ENCODE measurements around the gene UBTD1.

UBTD1 gene

DNA sequence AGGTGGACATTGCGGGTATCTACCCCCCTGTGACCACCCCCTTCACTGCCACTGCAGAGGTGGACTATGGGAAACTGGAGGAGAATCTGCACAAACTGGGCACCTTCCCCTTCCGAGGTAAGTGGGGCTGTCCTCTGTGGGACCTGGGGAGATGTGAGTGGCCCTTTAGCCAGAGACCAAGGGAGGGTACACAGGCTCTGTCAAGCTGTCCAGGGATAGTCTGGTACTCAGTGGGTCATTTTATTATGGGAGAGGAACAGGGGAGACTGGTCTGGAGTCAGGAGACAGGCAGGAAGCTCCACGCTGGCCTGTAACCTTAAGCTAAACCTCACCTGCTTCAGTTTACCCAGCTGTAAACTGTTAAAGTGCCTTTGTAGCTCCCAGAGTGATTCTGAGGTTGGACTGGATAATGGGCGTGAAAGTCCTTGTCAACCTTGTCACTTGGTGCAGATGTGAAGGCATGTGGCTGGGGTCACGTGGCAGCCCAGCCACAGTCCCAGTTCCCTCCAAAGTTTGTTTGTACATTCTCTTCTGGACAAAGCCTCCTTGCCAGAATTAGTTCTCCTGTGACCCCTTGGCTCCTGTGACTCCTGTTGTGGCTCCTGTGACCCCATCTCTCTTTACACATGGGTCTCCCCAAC, 86.2 kb downstream of the UBTD1 start:
- no peak for DNase-seq (ENCODE audit: low spot score)

DNA sequence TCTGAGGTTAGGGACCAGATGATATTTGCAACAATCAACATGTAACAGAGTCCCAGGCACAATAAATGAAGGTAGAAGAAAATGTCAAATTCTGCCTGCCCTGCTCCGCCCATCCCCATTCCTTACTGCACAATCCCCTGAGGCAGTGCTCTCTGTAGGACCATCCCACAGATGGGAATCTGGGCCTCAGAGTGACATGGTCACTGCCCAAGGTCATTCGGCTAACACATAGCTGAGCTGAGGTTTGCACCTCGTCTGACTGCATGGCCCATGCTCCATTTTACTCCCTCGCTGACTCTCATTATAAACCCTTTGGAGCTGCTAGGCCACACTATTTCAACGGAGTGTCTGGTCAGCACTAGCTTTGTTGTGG, 86.7 kb downstream of the UBTD1 start:
- no peak for DNase-seq (ENCODE audit: low spot score)

DNA sequence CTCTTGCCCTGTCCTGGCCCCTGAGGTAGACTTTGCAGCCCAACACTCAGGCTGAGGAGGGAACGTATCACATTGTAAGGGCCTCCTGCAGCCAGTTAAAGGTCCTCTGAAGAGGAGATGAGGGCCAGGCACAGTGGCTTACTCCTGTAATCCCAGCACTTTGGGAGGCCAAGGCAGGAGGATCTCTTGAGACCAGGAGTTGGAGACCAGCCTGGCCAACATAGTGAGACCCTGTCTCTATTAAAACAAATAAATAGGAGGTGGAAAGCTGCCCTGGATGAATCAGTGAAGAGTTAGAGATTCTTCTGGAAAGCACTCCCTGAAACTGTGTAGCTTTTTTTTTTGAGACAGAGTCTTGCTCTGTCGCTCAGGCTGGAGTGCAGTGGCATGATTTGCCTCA, 88.5 kb downstream of the UBTD1 start:
- DNase-seq (ENCODE audit: low spot score), result no peak

DNA sequence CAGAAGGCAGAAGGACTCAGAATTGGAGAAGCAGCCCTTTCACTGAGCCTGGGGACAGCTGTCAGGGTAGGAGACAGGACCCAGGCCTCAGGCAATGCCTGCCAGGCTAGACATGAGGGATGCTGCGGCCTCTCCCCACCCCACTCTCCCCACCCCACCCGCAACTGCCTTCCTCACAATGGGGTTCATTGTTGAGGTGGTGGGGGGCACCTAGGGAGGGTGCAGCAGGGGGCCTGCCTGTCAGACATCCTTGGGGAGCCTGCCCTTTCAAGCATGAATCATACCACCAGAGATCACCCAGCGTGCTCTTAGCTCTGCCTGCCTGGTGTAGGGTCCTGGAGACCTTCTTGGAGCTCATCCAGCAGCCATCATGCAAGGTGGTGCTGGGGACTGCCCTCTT, 90.8 kb downstream of the UBTD1 start, which contains the start of gene C10orf62:
Gene C10orf62 (plus strand): TSS at position 243 of the 400 bp plus-strand sequence. CDS start 177 bp downstream, outside the sequence.
- DNase-seq (ENCODE audit: low spot score), result no peak

DNA sequence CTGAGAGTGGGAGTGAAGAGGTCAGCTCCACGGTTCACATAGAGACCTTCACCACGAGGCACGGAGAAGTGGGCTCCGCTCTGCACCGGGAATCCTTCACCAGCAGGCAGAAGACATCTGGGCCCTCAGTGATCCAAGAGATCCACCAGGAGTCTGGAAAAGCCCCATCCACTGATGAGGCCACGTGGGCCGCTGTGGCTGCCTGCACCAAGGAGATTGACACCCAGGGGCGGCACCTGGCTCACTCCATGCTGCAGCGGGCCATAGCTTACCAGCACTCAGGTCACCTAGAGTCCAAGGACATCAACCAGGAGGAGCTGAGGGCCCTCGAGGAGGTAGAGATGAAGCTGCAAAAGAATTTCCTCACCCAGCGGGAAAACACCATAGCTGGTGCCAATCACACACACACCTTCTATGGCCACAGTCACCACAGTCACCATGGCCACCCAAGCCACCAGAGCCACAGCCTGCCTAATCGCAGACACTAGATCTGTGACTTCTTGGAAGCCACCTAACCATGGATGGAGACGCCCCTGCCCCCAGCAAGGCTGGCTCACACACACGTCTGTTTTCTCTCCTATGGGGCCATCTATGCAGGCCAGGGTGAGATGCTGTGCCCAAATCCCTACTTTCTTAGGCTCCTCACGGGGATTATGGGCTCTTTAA, 91.5 kb downstream of the UBTD1 start:
- no peak for DNase-seq (ENCODE audit: low spot score)

DNA sequence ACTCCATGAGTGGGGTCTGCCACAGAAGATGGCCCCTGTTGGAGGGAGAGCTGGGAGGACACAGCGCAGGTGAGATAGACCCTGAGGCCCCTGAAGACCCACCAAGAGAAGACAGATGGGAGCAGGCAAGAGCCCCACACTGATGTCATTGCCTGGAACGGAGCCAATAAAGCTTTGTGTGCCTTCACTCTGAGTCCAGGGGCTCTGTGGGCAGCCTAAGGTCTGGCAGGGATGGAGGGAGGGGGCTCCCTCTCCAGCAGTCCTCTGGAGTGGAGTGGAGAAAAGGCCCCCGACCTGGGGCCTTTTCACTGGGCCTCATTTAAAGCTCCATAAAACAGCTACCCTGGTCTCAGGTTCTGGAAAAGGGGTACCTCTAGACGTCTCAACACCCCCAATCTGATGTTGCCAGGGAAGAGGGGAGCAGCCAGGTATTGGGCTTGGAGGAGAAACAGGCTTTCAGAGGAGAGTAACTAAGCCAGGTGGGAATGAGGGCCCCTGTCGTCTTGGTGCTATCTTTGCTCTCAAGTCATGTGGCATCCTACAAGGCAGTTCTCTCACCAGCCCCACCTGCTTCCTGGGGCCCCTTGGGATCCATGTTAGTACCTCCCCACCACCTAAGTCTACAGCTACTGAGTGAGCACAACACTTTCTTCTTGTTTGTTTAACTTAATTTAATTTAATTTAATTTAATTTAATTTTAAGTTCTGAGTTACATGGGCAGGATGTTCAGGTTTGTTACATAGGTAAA, 92.2 kb downstream of the UBTD1 start:
- no peak for DNase-seq (ENCODE audit: low spot score)

DNA sequence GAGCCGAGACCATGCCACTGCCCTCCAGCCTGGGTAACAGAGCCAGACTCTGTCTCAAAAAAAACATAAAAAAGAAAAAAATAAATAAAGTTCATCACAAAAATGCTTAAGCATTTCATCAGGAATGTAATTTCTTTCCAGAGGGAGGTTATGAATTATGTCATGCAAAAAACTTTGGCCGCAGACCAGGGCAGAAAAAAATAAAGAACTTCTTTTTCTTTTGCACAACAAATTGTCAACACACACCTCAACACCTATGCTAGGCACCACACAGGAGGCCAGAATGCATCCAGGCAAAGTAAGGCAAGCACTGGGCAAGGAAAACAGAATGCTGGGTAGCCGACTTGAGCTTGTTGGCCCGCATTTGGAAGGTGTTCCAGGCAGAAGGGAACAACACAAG, 94.7 kb downstream of the UBTD1 start:
- DNase-seq (ENCODE audit: low spot score), result no peak

DNA sequence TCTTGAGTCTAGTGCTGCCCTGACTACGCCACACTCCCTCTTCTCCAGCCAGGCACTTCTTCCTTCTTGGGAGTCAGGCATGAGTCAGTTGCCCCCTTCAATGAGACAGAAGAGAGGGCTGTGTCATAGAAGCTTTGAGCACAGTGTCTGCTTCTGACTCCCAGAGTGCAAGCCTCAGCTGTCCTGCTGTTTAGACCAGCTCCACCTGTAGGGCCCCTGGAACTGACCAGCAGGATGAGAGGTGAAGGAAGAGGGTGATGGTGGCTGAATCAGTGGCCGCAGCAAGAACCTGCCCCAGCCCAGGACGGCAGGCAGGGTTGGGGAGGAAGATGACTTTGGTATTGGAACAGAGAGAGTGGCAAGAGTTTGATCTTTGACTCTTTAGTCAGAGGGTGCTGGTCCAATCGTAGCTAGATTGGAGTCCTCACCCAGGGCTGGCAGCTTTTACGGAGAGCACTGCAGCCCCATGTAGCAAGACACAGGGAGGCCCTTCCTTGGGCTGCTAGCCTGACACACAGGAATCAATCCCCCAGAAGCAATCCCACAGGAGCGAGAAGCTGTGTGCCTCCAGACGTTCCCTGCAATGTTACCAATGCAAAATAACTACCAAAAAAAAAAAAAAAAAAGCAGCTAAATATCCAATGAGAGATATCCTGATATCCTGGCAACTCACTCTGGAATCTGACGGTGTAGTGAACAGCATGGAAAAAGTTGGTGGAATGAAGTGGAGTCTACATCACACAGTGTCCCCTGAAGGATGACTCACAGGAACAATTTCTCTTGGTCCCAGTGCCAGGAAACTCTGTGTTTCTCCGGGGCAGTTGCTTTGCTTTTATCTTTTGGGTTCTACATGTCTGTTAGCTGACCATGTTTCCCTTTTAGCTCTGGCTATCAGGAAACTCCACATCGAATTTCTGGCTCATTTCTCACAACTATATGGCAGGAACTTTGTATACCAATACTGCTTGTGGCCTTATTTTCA, 97.7 kb downstream of the UBTD1 start:
- peak; percentile 90 for DNase-seq (ENCODE audit: low spot score)

DNA sequence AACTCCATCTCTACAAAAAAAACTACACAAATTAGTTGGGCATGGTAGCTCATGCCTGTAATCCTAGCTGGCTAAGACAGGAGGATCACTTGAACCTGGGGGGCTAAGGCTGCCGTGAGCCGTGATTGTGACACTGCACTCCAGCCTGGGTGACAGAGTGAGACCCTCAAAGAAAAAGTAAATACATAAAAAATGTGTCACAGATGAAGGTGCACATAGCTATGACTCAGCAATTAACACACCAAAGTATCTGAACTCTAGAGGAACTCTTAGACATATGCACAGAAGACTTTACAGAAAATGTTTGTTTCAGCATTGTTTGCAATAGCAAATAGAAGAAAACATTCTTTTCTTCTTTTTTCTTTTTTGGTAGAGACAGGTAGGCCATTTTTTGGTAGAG, 99.1 kb downstream of the UBTD1 start:
- no peak for DNase-seq (ENCODE audit: low spot score)

DNA sequence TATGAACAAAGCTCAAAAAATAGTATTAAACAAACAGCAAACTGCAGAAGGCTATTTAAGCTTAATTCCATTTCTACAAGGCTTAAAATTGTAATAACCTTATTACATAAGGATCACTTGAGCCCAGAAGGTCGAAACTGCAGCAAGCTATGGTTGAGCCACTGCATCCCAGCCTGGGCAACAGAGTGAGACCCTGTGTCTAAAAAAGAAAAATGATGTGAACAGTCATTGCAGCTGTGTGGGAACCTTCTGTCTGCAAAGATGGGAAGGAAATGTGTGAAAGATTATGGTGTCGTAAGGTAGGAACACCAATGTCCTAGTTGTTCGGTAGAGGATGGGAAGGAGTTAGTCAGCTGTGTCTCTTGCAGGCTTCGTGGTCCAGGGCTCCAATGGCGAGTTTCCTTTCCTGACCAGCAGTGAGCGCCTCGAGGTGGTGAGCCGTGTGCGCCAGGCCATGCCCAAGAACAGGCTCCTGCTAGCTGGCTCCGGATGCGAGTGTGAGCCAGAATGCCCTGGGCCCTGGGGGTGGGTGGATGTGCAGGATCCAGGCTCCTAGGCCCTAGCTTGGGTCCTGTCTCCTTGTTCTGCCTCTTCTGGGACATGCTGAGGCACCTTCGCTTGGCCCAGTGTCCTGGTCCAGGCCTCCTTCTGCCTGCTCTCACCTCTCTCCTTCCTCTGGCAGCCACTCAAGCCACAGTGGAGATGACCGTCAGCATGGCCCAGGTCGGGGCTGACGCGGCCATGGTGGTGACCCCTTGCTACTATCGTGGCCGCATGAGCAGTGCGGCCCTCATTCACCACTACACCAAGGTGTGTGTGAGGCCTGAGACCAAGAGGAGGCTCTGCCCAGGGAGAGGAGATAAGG, 99.9 kb downstream of the UBTD1 start:
- no peak for DNase-seq (ENCODE audit: low spot score)

DNA sequence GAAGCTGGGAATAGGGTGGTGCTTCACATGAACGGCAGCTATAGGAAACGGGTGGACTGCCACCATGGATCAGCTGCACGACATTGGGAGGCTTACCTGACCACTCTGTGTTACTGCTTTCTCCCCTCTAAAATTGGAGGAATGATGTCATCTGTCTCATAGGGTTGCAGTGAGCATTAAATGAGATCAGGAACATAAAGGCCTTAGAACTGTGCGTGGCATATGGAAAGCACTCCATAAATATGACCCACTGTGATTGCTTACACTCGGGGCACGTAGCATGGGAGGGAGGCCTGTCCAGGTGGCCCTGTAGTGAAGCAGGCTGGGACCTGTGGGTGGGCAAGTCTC, 100.5 kb downstream of the UBTD1 start:
- no peak for DNase-seq (ENCODE audit: low spot score)

DNA sequence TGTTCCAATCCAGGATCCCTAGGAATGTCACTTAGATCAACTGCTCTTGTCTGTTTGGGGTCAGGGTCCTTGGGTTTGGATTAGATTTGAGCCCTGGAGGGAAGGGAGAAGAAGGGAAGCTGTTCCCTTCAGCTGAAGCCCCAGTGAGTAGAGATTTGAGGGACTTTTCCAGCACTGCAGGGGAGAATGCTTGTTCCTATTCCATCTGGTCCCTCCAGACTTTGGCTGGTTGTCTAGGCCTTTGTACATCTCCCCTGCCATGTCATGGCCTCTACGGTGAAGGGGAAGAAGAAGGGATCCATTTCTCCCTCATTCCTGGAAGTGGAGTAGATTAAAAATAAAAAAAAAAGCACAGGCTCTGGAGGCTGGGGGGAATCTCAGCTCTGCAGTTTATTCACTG, 101.9 kb downstream of the UBTD1 start:
- no peak for DNase-seq (ENCODE audit: low spot score)

DNA sequence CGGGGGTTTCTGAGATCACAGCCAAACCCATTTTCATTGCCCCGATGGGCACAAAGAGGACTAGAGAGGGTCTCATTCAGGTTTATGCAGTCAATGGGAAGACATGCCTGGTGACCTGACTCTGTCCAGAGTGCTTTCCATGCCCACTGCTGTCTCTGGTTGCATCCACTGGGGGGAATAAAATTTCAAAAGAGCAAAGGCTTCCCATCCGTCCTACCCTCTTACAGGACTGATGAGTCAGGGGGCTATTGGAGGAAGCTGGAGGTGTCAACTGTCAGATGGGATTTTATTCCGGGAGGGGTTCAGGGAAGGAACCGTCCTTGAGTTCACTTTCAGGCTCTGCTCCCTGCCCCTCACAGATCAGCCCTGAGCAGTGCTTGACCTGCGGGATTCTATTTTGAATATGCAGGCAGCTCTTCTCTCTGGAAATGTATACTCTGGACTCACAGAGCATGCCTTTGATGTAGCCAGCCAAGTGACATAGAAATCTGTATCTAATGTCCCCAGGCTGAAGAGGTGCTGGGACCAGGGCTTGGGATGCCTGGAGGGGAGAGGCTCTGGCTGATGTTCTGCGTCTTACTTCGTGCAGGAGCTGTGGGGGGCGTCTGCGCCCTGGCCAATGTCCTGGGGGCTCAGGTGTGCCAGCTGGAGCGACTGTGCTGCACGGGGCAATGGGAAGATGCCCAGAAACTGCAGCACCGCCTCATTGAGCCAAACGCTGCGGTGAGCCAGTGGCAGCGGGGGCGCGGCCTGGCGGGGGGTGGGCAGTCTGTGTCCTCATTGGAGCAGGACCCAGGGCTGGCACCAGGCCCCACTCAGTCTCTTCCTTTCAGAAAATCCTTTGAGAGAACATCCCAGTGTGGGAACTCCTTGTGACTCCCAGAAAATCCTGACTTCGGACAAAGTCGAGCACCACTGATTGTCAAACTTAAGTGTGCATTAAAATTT, 102.8 kb downstream of the UBTD1 start:
- no peak for DNase-seq (ENCODE audit: low spot score)

DNA sequence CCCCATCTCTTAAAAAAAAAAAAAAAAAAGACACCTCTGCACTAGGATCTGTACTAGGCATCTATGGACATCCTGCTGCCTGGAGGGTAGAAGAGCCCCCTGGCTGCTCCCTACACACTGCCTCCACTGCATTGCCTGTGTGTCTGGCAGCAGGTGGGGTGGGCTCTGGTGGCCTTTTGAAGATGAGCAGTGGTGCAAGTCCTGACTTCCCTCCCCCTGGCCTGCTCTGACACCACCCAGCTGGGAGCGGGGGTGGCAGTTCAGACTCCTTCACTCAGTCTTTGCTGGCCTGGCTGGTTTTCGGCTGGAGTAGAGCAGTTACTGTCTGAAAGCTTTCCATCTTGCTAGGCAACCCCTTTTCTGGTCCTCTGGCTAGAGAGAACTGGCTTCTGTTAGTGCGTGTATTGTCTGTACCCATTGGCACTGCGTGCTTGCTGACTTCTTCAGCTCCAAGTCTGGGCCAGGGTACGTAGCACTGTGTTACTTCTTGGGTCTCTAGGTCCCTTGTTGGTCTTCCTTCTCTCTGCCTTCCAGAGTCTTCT, 108.4 kb downstream of the UBTD1 start:
- no peak for DNase-seq (ENCODE audit: low spot score)

DNA sequence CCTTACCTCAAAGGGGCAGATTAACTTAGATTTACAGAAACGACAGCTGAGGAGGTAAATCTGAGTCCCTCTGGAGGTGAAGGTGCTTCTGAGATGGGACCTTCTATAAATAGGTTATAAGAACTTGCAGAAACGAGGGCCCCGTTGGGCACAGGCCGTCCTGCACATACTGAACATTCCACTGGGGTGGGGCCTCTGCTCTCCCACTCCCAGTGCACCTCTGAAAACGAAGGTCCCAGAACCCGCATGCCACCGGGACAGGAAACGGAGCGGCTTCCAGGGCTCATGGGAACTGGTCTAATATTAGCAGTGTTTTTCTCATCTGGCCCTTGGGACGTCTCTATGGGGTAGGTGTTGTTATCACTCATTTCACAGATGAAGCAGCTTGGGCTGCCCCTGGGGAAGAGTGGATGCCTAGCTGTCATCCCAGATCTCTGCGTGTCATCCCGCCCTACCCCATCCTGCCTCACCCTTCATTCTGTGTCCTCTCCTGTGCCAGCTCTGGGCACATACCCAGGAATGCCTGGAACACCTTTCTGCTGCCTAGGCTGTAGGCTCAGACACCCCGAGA, 110.4 kb downstream of the UBTD1 start:
- no peak for DNase-seq (ENCODE audit: low spot score)

DNA sequence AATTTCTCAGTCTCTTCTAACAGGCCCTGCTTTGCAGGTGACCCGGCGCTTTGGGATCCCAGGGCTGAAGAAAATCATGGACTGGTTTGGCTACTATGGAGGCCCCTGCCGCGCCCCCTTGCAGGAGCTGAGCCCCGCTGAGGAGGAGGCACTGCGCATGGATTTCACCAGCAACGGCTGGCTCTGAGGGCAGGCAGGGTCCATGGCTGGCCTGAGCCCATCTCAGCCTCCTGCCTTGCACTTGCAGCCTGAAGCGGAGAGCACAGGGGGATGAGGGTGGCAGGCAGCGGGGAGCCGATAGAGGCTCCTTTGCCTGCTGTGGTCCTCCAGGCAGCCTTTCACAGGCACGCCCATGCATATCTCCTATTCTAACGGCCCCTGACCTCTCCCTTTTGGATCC, 112.7 kb downstream of the UBTD1 start:
- no peak for DNase-seq (ENCODE audit: low spot score)

DNA sequence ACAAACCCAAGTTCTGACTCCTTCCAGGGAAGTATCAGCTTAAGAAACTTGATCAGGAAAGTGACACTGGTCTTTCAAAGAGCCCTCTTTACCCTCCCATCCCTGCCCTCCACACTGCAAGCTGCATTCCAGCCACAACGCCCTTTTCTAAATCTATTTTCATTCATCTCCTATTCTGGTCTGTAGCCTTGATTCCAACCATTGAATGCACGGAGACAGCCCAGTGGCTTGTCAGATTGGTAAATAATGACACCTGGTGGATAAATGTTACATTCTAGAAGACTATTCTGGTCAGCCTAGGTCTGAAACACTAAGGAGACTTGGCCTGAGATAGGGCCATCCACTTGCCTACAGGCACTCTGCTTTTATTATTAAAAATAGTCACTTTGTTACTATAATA, 113.7 kb downstream of the UBTD1 start:
- DNase-seq (ENCODE audit: low spot score), result peak; percentile 55

DNA sequence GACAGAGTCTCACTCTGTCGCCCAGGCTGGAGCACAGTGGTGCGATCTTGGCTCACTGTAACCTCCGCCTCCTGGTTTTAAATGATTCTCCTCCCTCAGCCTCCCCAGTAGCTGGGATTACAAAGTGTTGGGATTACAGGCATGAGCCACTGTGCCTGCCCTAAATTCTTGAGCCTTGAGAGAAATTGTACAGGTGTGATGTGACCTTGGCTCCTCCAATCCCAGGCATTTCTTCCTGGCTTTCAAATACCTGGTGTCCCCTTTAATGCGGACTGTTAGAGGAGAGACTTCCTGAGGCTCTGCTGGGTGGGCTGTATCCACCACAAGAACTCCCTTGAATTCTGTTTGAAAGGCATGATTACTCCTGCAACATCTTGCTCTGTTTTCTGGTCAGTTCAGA, 119.6 kb downstream of the UBTD1 start:
- DNase-seq (ENCODE audit: low spot score), result no peak

DNA sequence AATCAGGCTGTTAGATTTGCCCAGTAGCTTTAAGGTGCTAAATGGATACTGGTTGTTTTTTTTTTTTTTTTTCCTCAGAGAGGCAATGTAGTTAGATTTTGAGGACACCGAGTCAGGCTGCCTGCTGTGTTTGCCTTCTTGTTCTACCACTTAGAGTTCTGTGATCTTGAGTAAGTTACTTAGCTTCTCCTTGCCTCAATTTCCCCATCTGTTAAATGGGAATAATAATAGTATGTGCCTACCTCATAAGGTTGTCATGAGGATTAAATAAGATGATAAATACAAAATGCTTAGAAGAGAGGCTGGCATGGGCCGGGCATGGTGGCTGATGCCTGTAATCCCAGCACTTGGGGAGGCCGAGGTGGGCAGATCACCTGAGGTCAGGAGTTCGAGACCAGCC, 120.0 kb downstream of the UBTD1 start:
- no peak for DNase-seq (ENCODE audit: low spot score)
